IPS-11a (cell line): ENCODE measurements around the gene MOB3B.
"Not testable (repeated sequence)": the region's sequence is repeated elsewhere in the genome, so short reads cannot be mapped to it uniquely, and the experiment has no call there.

Source experiments
- H3K4me3 ChIP-seq: one replicate; pipeline ENCODE4 v1.5.1; 2013; ENCODE audit warnings: low read depth, low read length, control low read depth

MOB3B gene

DNA sequence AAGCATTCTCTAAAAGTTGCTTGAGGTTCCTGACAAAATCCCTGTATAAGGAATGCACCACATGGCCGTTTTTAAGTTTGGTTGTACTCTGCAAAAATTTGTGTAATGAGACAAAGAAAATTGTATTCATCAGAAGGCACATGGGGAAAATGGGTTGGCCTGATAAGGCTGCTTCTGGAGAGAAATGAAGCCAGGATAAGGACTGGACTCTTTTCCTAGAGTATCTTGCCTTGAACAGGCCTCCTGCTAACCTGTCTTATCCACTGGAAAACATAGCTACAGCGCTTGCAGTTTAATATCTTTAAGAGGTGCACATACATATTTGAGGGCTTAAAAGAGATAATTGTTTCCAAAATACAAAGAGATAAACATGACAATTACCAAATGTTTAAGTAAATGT, 46.9 kb downstream of the MOB3B start:
- no peak overlapping the region for H3K4me3 ChIP-seq

DNA sequence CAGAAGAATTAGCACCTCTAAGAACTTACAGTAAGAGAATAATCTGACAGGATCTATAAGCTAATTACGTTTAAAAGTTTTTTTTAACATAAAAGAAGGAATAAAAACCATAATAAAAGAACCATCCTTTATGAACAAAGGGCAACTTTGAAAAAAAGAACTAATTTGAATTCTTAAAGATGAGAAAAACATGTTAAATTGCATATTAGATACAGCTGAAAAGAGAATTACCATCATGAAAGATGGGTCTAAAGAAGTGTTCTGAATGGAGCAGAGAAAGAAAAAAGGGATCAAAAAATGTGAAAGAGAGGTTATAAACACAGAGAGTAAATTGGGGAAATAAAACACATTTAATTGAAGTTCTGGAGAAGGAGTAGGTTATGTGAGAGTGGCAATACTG, 51.3 kb downstream of the MOB3B start:
- H3K4me3 ChIP-seq = no peak overlapping the region

DNA sequence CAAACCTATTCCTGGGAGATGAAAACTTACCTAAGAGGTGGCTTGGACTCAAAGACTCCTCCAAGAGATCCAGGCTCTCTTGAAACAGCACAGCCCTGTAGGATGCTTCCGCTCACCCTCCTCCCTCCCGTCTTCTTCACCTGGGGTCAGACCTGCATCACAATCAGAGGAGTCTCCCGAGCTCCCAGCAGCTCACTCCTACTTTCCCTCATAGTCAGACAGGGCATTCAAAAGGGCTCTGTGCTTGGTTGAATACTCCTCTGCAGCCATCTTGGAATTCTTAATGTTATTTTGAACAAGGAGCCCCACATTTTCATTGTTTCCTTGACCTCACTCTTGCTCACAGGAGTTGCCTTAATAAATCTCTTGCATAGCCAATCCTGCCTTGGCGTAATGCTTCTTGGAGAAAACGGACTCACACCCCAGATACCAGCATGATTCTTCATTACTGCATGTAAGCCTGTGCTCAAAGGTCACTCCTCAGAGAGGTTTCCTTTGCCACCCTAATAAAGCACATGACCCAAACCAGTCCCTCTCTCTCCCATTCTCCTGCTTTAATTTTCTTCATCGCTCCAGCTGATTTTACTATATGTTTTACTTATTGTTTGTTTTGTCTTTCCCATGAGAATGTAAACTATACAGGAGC, 52.6 kb downstream of the MOB3B start:
- no peak overlapping the region for H3K4me3 ChIP-seq

DNA sequence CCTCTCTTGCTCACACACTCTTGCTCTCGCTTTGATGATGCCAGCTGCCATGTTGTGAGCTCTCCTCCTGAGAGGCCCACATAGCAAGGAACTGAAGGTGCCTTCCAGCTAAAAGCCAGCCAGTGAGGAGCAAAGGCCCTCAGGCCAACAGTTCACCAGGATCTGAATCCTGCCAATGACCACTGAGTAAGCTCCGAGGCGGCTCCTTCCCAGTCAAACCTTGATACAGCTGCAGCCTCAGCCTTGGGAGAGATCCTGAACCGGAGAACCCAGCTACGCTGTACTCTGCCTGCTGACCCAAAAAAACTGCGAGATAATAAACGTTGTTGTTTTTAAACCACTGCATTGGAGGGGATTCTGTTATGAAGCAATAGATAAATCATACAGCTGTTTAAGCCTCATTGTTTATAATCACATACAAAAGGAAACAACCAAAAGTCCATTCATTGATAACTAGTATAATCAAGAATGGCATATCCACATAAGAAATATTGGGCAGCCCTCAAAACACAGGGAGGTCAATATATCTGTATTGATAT, 54.5 kb downstream of the MOB3B start:
- H3K4me3 ChIP-seq = no peak overlapping the region

DNA sequence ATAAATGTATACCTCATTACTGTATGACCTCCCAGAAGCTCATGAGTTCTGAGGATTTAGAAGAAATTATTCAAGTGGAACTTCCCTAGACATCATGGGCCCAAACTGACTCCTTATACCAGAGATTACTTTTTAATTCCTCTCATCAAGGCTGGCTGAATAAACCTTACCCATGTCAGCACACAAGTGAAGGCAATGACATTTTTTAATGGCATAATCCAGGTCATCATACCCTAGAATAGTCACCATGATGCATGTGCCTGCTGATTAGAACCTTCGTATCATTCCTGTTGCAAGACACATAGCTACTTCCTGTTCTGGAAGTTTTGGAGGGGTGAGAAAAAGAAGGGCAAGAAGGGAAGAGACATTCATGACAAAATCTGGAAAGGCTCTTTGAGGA, 55.3 kb downstream of the MOB3B start:
- H3K4me3 ChIP-seq = no peak overlapping the region

DNA sequence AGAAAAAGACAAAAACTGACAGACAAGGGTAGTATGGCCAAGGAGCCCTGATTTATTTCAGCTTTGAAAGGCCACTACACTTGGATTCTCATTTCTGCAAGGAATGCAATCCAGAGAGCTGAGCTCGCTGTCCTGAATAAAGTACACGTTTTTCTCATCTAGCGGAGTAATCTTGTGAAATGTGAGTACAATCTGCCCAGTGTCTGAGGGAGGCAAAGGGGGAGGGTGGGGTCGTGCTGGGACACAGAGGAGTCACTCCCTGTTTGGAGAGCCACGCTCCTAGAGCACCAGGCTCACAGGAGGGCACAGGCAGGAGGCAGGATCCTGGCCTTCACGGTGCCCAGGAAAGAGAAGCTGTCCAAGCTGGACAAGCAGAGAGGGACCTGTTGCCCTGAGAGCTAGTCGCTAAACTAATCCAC, 56.5 kb downstream of the MOB3B start:
- no peak overlapping the region for H3K4me3 ChIP-seq

DNA sequence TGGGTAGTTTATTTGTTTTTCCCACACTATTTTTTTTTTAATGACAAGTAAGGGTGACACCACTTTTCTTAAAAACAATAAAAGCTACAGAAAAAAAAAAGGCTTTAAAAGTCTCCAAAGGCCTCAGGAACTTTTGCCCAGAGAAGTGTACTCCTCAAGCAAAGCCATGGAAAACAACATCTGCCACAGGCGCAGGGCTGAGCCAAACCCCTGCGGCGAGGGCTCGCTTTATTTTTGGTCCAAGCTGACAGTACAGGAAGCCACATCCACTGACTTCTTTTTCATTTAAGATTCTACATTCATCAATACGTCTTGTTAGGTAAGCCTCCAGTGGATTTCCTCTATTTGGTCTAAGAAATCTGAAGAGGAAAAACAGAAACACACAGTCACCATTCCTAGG, 57.4 kb downstream of the MOB3B start:
- no peak overlapping the region for H3K4me3 ChIP-seq

DNA sequence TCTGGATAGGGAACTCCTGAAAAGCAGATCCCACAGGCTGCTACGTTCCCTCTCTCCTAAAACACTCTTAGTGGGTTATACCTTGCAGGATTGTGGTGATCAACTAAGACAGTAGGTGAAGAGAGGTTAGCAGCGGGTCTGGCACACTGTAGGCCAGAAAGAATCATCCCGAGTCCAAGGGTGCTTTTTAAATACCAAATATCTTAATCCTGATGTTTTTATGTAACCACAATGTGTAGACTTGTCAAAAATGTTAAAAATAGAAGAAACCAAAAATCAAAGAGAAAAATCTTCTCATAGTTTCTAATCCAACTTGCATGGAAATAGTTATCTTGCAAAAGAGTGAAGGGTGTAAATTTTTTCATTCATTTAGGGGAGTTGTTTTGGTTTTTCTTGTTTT, 57.8 kb downstream of the MOB3B start:
- H3K4me3 ChIP-seq = no peak overlapping the region

DNA sequence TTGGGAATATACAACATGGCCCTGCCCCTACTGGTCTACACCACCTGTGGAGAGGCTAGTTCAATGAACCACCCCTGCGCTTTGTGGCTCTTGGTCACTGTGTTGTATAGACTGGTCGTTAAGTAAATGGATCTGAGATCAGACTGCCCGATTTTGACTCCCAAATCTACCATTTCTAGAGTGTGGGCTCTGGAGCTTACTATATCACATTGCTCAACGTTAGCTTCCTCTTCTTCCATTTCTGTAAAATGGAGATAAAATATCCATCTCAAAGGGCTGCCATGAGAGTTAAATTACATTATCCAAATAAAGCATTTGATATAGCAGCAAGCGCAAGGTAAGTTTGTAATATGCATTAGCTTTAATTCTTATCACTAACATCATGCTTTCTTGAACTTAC, 58.2 kb downstream of the MOB3B start:
- H3K4me3 ChIP-seq = no peak overlapping the region

DNA sequence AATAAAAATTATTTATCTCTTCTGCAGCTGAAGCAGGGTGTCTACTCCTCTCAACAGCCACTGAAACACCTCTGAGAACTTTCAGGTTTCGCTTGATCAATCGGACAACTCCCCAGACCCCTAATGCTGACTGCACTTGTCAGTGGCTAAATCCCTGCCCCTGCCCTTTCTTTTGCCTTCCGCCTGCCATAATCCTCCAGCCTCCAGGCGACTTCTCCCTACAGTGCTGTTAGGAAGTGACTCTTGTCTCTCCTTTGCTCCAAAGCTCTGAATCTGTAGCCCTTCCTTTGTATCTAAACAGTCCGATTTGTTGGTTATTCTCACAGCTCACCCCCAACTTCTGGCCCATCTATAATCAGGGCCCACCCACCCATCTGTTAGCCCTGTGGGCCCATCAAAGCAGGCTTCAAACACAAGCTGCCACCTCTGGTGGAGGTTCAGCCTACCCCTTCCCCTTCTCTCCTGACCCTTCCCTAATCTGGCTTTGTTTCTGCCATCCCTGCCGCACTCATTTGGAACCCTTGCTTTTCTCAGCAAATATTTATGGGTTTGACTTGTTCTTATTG, 59.2 kb downstream of the MOB3B start:
- no peak overlapping the region for H3K4me3 ChIP-seq

DNA sequence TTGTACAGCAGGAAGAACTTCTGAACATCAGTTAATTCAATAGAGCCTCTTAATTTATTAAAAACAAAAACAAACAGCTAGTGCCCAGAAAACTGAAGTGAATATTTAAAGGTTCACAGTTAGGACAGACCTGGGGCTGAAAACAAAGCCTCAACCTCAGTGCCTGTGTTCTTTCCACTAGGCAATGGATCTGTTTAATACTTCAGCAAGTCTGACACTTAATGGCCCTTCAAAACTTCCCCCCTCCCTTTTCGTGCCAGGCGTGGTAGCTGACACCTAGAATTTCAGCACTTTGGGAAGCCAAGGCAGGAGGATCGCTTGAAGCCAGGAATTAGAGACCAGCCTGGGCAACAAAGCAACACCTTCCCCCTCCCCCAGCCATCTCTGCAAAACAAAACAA, 60.1 kb downstream of the MOB3B start:
- no peak overlapping the region for H3K4me3 ChIP-seq

DNA sequence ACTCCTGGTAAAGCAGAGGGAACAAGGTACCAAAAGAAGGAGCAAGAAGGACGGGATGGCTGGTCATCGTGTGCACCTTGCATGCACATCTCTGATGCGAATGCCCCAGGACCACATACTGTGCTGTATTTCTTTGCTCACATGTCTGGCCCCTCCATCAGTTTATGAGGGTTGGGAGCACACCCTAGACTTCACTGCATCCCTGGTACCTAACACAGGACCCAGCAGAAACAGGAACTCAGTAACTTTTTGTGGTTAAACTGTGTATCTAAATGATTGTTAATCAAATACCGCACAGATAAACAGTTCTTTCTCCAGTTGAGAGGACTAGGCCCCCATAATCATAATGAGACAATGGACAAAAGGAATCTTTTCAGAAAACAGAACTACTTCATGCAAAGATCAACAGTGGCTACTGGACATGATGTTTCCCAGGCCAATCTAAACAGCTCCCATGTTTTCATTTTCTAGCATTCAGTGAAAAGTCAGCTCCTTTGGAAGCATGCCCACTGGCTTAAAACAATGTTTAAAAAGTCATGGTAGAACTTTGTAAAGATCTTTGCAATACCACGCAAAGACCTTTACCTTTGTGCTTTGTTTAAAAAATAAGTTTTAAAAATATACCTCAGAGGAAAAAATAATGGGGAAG, 61.0 kb downstream of the MOB3B start:
- H3K4me3 ChIP-seq = no peak overlapping the region

DNA sequence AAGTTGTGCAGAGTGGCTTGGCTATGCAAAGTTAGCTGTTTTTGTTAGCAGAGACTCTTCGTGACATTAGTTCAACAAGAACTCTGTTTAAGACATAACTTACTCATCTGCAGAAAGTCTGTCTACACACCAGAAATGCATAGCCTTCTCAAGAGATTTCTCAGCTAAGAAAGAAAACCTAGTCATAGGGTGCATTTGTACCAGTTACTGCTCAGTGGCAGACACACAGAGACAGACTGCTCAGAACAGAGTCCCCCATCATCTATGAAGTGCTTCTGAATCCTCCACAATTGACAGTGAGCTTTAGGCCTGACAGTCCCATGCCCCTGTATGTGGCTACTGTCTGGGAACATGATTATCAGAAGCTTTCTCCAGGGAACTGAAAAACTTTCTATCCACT, 61.6 kb downstream of the MOB3B start:
- no peak overlapping the region for H3K4me3 ChIP-seq

DNA sequence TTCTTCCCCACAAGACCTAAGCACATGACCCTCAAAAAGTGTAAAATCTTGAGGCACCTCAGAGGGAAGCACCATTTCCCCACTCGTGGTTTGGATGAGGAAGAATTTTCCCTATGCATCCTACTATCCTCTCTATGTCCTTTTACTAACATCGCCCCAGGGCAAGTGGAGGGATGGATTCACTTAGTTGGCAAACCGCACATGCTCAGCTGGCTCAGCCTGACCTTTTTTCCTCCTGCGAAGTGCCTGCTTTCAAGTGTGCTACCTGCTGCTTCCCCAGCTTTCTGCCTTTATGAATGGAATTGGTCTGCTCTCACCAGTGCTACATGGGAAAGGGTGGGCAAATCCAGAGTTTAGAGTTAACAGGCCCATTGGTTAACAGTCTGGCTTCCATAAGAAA, 62.1 kb downstream of the MOB3B start:
- no peak overlapping the region for H3K4me3 ChIP-seq

DNA sequence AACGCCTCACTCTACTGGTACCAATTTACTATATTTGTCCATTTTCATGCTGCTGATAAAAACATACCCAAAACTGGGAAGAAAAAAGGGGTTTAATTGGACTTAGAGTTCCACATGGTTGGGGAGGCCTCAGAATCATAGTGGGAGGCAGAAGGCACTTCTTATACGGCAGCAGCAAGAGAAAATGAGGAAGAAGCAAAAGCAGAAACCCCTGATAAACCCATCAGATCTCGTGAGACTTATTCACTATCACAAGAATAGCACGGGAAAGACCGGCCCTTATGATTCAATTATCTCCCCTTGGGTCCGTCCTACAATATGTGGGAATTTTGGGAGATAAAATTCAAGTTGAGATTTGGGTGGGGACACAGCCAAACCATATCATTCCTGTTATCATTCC, 63.1 kb downstream of the MOB3B start:
- H3K4me3 ChIP-seq = not testable (repeated sequence)

DNA sequence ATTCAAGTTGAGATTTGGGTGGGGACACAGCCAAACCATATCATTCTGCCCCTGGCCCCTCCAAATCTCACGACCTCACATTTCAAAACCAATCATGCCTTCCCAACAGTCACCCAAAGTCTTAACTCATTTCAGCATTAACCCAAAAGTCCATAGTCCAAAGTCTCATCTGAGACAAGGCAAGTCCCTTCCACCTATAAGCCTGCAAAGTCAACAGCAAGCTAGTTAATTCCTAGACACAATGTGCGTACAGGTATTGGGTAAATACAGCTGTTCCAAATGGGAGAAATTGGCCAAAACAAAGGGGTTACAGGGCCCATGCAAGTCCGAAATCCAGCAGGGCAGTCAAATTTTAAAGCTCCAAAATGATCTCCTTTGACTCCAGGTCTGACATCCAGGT, 64.7 kb downstream of the MOB3B start:
- not testable (repeated sequence) for H3K4me3 ChIP-seq

DNA sequence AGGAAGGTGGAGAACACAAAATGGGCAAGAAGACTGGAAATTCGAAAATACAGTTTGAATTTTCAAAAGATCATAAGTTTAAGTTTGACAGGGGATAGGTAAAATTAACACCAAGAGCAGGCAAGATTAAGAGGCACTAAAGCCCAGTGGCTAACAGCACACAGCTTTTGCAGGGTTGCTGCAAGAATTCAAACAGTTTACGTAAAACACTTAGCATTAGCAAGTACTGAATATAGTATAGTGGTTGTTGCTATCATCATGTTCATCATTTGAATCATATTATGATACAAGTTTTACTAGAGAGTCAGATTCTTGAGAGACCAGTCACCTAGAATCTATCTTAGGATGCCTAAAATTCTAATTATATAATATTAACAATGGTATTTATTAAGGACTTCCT, 66.8 kb downstream of the MOB3B start:
- no peak overlapping the region for H3K4me3 ChIP-seq

DNA sequence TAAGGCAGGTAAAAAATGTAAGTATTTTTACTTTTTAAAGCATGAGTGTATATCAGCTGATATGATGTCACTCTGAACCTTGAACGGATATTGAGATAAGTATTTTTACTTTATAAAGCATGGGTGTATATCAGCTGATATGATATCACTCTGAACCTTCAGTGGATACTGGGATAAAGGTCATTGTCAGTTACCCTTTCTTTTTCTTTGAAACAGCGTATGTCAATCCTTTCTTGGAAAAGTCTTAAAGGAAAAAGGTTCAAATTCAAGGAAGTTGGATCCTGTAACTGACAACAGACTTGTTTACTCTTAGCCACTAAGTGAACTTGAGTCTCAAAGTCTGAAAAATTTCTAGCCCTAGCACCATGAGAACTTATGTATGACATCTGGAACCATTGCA, 67.2 kb downstream of the MOB3B start:
- no peak overlapping the region for H3K4me3 ChIP-seq

DNA sequence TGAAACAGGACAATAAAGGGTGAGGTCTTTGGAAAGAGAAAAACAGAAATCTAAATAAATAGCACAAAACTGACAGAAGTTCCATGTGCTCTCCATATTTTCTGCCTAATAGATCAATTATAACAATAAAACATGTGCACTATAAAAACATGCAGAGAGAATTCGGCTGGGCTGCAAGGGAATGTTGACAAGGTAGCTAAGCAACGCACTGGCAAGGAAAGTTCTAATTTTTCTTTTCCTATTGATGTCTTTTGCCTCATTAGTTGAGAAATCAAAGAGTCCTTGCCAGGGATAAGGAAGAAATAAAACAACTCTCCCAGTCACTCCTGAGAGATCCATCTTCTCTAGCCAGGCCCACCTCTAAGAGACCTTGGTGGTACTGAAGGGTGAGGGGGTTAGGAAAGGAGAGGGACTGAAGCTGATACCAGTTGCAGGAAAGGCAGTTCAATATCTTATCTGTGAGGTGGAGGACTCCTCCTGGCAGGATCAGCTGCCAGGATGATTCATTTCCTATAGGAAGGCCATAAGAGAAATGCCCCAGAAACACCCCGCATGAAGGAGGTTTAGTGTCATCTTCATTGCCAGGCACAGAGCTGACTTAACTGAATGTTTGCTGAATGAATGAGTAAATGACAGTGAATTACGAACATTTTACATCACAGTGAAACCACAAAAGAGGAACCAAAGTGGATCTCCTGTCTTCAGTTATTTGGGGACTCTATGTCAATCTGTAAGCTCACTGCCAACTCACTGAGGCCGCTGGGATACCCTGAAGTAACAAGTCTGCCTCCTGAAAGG, 69.2 kb downstream of the MOB3B start:
- H3K4me3 ChIP-seq = no peak overlapping the region

DNA sequence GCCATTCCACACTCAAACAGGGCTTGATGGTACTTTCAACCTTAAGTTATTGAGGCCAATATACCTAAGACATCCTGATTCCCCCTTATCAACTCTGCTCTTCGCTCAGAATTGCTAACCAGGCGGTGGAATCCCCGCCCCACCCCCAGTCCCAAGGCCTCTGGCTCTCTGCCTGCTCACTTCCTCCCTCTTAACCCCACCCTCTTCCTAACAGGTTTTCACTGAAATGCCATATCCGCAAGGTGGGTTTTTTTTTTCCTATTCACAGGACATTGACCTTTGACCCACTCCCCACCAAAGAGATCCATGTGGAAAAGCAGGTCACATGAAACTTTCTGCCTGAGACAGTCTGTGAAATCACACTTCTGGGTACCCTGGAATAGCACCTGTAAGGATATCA, 72.2 kb downstream of the MOB3B start:
- H3K4me3 ChIP-seq = no peak overlapping the region

DNA sequence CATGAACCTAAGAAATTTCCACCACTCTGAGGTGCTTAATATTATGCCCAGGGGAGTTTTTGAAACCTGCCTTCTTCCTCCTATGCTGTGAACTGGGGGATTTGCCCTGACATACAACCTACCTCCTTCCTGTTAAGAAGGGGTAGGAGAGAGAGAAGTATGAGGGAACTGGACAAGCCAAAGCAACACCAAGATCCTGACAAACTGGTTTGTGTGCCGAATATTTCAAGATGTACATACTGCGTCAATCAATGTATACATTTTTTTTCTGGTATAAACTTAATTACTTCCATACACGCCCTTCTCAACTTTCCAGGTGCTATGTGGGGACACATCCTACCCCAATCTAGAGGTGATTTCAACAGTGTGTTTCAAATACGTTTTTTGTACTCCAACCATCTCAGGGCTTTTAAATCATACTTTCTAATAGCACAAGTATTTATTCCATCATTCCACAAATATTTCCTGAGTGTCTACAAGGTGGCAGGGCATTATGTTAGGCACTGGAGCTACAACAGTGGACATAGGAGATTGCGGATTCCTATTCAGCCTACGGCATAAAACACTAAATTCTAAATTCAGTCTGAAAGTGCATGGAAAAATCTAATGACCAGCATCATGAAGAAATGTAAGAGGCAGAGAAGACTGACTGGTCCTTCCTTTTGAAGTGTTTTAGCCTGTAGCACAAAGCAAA, 75.6 kb downstream of the MOB3B start:
- H3K4me3 ChIP-seq = no peak overlapping the region
